ENCODE results near the gene DENND6A. TPM values are rescaled to one million over a fixed set of nuclear protein-coding genes. Genes with fewer than 3 reads are reported as not detected.
"Not testable (repeated sequence)": the region's sequence is repeated elsewhere in the genome, so short reads cannot be mapped to it uniquely, and the experiment has no call there.

DENND6A gene
- total RNA-seq, 1 donor, result 25.3 TPM

- Histone ChIP-seq H3K4me2 (ENCODE audit: insufficient read depth, low read length) (no peak overlapping the region), H3K4me3 (ENCODE audit: insufficient read depth, low read length) (no peak overlapping the region), H3K27ac (ENCODE audit: low read depth, low read length) (no peak overlapping the region), H3K9me3 (ENCODE audit: low read depth, low read length) (no peaks in the 10 kb centered on the region), H4K20me1 (ENCODE audit: insufficient read depth, low read length) (no peaks in the 10 kb centered on the region), H3K27me3 (ENCODE audit: insufficient read depth, low read length) (no peaks in the 10 kb centered on the region), H2AFZ (ENCODE audit: low read length) (peak overlapping the region; percentile 51), H3K4me1 (ENCODE audit: insufficient read depth, low read length) (peaks cover 5% of the 10 kb centered on the region), H3K36me3 (ENCODE audit: insufficient read depth, low read length) (no peaks in the 10 kb centered on the region), H3K79me2 (ENCODE audit: insufficient read depth, low read length) (no peaks in the 10 kb centered on the region)
- DNase-seq (ENCODE audit: insufficient read length, low spot score, missing footprints), result no peak
- TF ChIP-seq CTCF (IDR thresholded peaks at IDR 0.05; ENCODE audit: extremely low read depth, low read depth, low read length), result no peak
Measured at GRCh38 chr3:57709031-57709430, 16.2 kb upstream of the DENND6A start.

- no peaks in the 10 kb centered on the region for H3K9me3 ChIP-seq (ENCODE audit: low read depth, low read length)
- peak overlapping the region; percentile 73 for H3K4me2 ChIP-seq (ENCODE audit: insufficient read depth, low read length)
- no peaks in the 10 kb centered on the region for H4K20me1 ChIP-seq (ENCODE audit: insufficient read depth, low read length)
- H3K36me3 ChIP-seq (ENCODE audit: insufficient read depth, low read length), result no peaks in the 10 kb centered on the region
- H3K4me3 ChIP-seq (ENCODE audit: insufficient read depth, low read length), result peak overlapping the region; percentile 23
- TF ChIP-seq CTCF (IDR thresholded peaks at IDR 0.05; ENCODE audit: extremely low read depth, low read depth, low read length), result no peak
- H3K27me3 ChIP-seq (ENCODE audit: insufficient read depth, low read length), result no peaks in the 10 kb centered on the region
- H3K27ac ChIP-seq (ENCODE audit: low read depth, low read length), result peak overlapping the region; percentile 60
- H3K79me2 ChIP-seq (ENCODE audit: insufficient read depth, low read length), result no peaks in the 10 kb centered on the region
- H3K4me1 ChIP-seq (ENCODE audit: insufficient read depth, low read length), result peaks cover 5% of the 10 kb centered on the region
- H2AFZ ChIP-seq (ENCODE audit: low read length), result peak overlapping the region; percentile 54
- peak; percentile 84 for DNase-seq (ENCODE audit: insufficient read length, low spot score, missing footprints)
Measured at GRCh38 chr3:57706462-57706861, 13.6 kb upstream of the DENND6A start.

- not testable (repeated sequence) for H3K4me3 ChIP-seq (ENCODE audit: insufficient read depth, low read length); H3K4me1 ChIP-seq (ENCODE audit: insufficient read depth, low read length); DNase-seq (ENCODE audit: insufficient read length, low spot score, missing footprints); H3K9me3 ChIP-seq (ENCODE audit: low read depth, low read length); H3K27ac ChIP-seq (ENCODE audit: low read depth, low read length); H3K4me2 ChIP-seq (ENCODE audit: insufficient read depth, low read length); H2AFZ ChIP-seq (ENCODE audit: low read length); H3K27me3 ChIP-seq (ENCODE audit: insufficient read depth, low read length); H3K36me3 ChIP-seq (ENCODE audit: insufficient read depth, low read length); H3K79me2 ChIP-seq (ENCODE audit: insufficient read depth, low read length); H4K20me1 ChIP-seq (ENCODE audit: insufficient read depth, low read length)
Measured at GRCh38 chr3:57705351-57705750, 12.5 kb upstream of the DENND6A start.

- TF ChIP-seq CTCF (IDR thresholded peaks at IDR 0.05; ENCODE audit: extremely low read depth, low read depth, low read length), result no peak
- Histone ChIP-seq H4K20me1 (ENCODE audit: insufficient read depth, low read length) (no peaks in the 10 kb centered on the region), H3K36me3 (ENCODE audit: insufficient read depth, low read length) (no peaks in the 10 kb centered on the region), H3K4me1 (ENCODE audit: insufficient read depth, low read length) (peaks cover 7% of the 10 kb centered on the region), H3K27ac (ENCODE audit: low read depth, low read length) (no peak overlapping the region), H3K79me2 (ENCODE audit: insufficient read depth, low read length) (no peaks in the 10 kb centered on the region), H3K4me3 (ENCODE audit: insufficient read depth, low read length) (no peak overlapping the region), H3K27me3 (ENCODE audit: insufficient read depth, low read length) (no peaks in the 10 kb centered on the region), H3K4me2 (ENCODE audit: insufficient read depth, low read length) (no peak overlapping the region), H3K9me3 (ENCODE audit: low read depth, low read length) (no peaks in the 10 kb centered on the region), H2AFZ (ENCODE audit: low read length) (no peak overlapping the region)
- DNase-seq (ENCODE audit: insufficient read length, low spot score, missing footprints), result no peak
Measured at GRCh38 chr3:57701781-57702180, 8.9 kb upstream of the DENND6A start.
